ENCODE measurements around the gene KIRREL2. TPM values are rescaled to one million over a fixed set of nuclear protein-coding genes. Genes with fewer than 3 reads are reported as not detected.

The KIRREL2 gene
- total RNA-seq, 1 experiment from 2014 or later, result 0.19 TPM

Other genes with a start within 250 kb of the KIRREL2 start
- 17.2 and 22.7 TPM in 2 replicates for gene HAUS5, start 244.2 kb upstream of the KIRREL2 start, total RNA-seq (2014; rRNA removed; shearing (Covaris generic))
- gene RBM42, start 227.9 kb upstream of the KIRREL2 start, total RNA-seq (2014; rRNA removed; shearing (Covaris generic)), result 135 and 156 TPM in 2 replicates
- gene ETV2, start 215.2 kb upstream of the KIRREL2 start, total RNA-seq (2014; rRNA removed; shearing (Covaris generic)), result 2.8 and 4.9 TPM in 2 replicates
- 1,937 and 2,103 TPM in 2 replicates for gene COX6B1, start 208.6 kb upstream of the KIRREL2 start, total RNA-seq (2014; rRNA removed; shearing (Covaris generic))
- gene UPK1A, start 190.4 kb upstream of the KIRREL2 start, total RNA-seq (2014; rRNA removed; shearing (Covaris generic)), result not detected in 2 replicates
- not detected in 2 replicates for gene ZBTB32, start 152.4 kb upstream of the KIRREL2 start, total RNA-seq (2014; rRNA removed; shearing (Covaris generic))
- gene KMT2B, start 138.9 kb upstream of the KIRREL2 start, total RNA-seq (2014; rRNA removed; shearing (Covaris generic)), result 4.9 and 8.8 TPM in 2 replicates
- 6.2 and 31.2 TPM in 2 replicates for gene IGFLR1, start 114.5 kb upstream of the KIRREL2 start, total RNA-seq (2014; rRNA removed; shearing (Covaris generic))
- gene U2AF1L4, start 111.5 kb upstream of the KIRREL2 start, total RNA-seq (2014; rRNA removed; shearing (Covaris generic)), result 25.2 and 27.5 TPM in 2 replicates
- gene PSENEN, start 111.3 kb upstream of the KIRREL2 start, total RNA-seq (2014; rRNA removed; shearing (Covaris generic)), result 91.4 and 100 TPM in 2 replicates
- gene LIN37, start 108.3 kb upstream of the KIRREL2 start, total RNA-seq (2014; rRNA removed; shearing (Covaris generic)), result 11.5 and 15.5 TPM in 2 replicates
- not detected in 2 replicates for gene HSPB6, start 99.9 kb upstream of the KIRREL2 start, total RNA-seq (2014; rRNA removed; shearing (Covaris generic))
- gene PROSER3, start 98.7 kb upstream of the KIRREL2 start, total RNA-seq (2014; rRNA removed; shearing (Covaris generic)), result 9.6 and 15.3 TPM in 2 replicates
- gene ARHGAP33, start 81.3 kb upstream of the KIRREL2 start, total RNA-seq (2014; rRNA removed; shearing (Covaris generic)), result 1.5 and 2.2 TPM in 2 replicates
- gene PRODH2, start 44.1 kb upstream of the KIRREL2 start, total RNA-seq (2014; rRNA removed; shearing (Covaris generic)), result not detected in 2 replicates
- not detected in 2 replicates for gene NPHS1, start 4.4 kb upstream of the KIRREL2 start, total RNA-seq (2014; rRNA removed; shearing (Covaris generic))
- gene APLP1, start 11.7 kb downstream of the KIRREL2 start, total RNA-seq (2014; rRNA removed; shearing (Covaris generic)), result 28.7 and 45.8 TPM in 2 replicates
- 1.4 and 1.8 TPM in 2 replicates for gene NFKBID, start 43.6 kb downstream of the KIRREL2 start, total RNA-seq (2014; rRNA removed; shearing (Covaris generic))
- gene HCST, start 45.6 kb downstream of the KIRREL2 start, total RNA-seq (2014; rRNA removed; shearing (Covaris generic)), result not detected in 2 replicates
- not detected in 2 replicates for gene TYROBP, start 51.4 kb downstream of the KIRREL2 start, total RNA-seq (2014; rRNA removed; shearing (Covaris generic))
- gene LRFN3, start 79.5 kb downstream of the KIRREL2 start, total RNA-seq (2014; rRNA removed; shearing (Covaris generic)), result 4.6 and 5.6 TPM in 2 replicates
- 40.4 and 61.9 TPM in 2 replicates for gene SDHAF1, start 138.3 kb downstream of the KIRREL2 start, total RNA-seq (2014; rRNA removed; shearing (Covaris generic))
- gene SYNE4, start 151.9 kb downstream of the KIRREL2 start, total RNA-seq (2014; rRNA removed; shearing (Covaris generic)), result 0.60 and 0.94 TPM in 2 replicates
- 47.7 and 63.7 TPM in 2 replicates for gene ALKBH6, start 157.3 kb downstream of the KIRREL2 start, total RNA-seq (2014; rRNA removed; shearing (Covaris generic))
- gene CLIP3, start 176.0 kb downstream of the KIRREL2 start, total RNA-seq (2014; rRNA removed; shearing (Covaris generic)), result 1.9 and 3.8 TPM in 2 replicates
- gene THAP8, start 197.4 kb downstream of the KIRREL2 start, total RNA-seq (2014; rRNA removed; shearing (Covaris generic)), result 1.9 and 6.3 TPM in 2 replicates
- gene WDR62, start 198.0 kb downstream of the KIRREL2 start, total RNA-seq (2014; rRNA removed; shearing (Covaris generic)), result 21.5 and 21.9 TPM in 2 replicates